Liver (tissue), 9 donors: ENCODE data around the gene JAK2. TPM values are rescaled to one million over a fixed set of nuclear protein-coding genes. Genes with fewer than 3 reads are reported as not detected.

Experiments
- DNase-seq: peaks from one replicate; pipeline ENCODE4 v3.0.0-alpha.2; 2017; ENCODE audit warnings: low spot score
- H3K27ac ChIP-seq, 2 donors: one replicate each; pipeline ENCODE4 v1.7.0; 2013; ENCODE audit warnings: inconsistent platforms in 2 of 2, low read length in 2 of 2, control low read depth in 1 of 2, low read depth in 1 of 2, mild to moderate bottlenecking in 1 of 2
- H3K27me3 ChIP-seq, 4 donors: one replicate each; pipeline versions ENCODE4 v1.6.1 to v1.7.0; 2013; ENCODE audit warnings: low read length in 3 of 4, inconsistent platforms in 1 of 4, mild to moderate bottlenecking in 1 of 4, moderate library complexity in 1 of 4; ENCODE audit not compliant: control insufficient read depth in 4 of 4, insufficient read depth in 4 of 4
- H3K36me3 ChIP-seq, 4 donors: one replicate each; pipeline versions ENCODE4 v1.6.1 to v1.7.0; 2013; ENCODE audit warnings: low read length in 3 of 4, mild to moderate bottlenecking in 3 of 4, low read depth in 1 of 4, moderate library complexity in 1 of 4; ENCODE audit not compliant: control insufficient read depth in 4 of 4, insufficient read depth in 3 of 4
- H3K4me1 ChIP-seq, 4 donors: one replicate each; pipeline versions ENCODE4 v1.6.1 to v1.7.0; 2013; ENCODE audit warnings: low read length in 3 of 4, mild to moderate bottlenecking in 3 of 4, moderate library complexity in 1 of 4; ENCODE audit not compliant: control insufficient read depth in 4 of 4, insufficient read depth in 4 of 4
- H3K4me3 ChIP-seq, 3 donors: one replicate each; pipeline versions ENCODE4 v1.6.1 to v1.7.0; 2013; ENCODE audit warnings: low read length in 3 of 3, control low read depth in 1 of 3, low read depth in 1 of 3, mild to moderate bottlenecking in 1 of 3
- H3K9ac ChIP-seq, 2 donors: one replicate each; pipeline ENCODE4 v1.7.0; 2013; ENCODE audit warnings: low read length in 2 of 2, mild to moderate bottlenecking in 2 of 2, moderate library complexity in 2 of 2, control low read depth in 1 of 2, low read depth in 1 of 2
- H3K9me3 ChIP-seq, 4 donors: one replicate each; pipeline versions ENCODE4 v1.6.1 to v1.7.0; 2013; ENCODE audit warnings: low read length in 3 of 4; ENCODE audit not compliant: control insufficient read depth in 4 of 4
- CTCF ChIP-seq: fragments of 150-350 bp; IDR thresholded peaks from 2 replicates; pipeline ENCODE4 v1.5.1; 2017; ENCODE audit warnings: improper control_type of control experiment, low read depth, low read length; ENCODE audit not compliant: missing input control
- EGR1 ChIP-seq, 2 donors: IDR thresholded peaks; 2 replicates each; pipeline ENCODE4 v1.6.1; 2016 to 2018; ENCODE audit warnings: antibody characterized with exemption in 2 of 2, low read depth in 2 of 2
- FOXA1 ChIP-seq: IDR thresholded peaks from 2 replicates; pipeline ENCODE4 v1.6.1; 2016; ENCODE audit warnings: antibody characterized with exemption
- HNF4A ChIP-seq, 2 donors: conservative IDR thresholded peaks; 2 replicates each; pipeline ENCODE4 v1.6.1; 2016; ENCODE audit warnings: antibody characterized with exemption in 2 of 2, mild to moderate bottlenecking in 2 of 2
- HNF4G ChIP-seq: IDR thresholded peaks from 2 replicates; pipeline ENCODE4 v1.6.1; 2016; ENCODE audit warnings: antibody characterized with exemption
- JUND ChIP-seq, 2 donors: IDR thresholded peaks; 2 replicates each; pipeline ENCODE4 v1.6.1; 2016; ENCODE audit warnings: antibody characterized with exemption in 2 of 2
- MAX ChIP-seq: IDR thresholded peaks from 2 replicates; pipeline ENCODE4 v1.6.1; 2016; ENCODE audit warnings: antibody characterized with exemption
- NR2F2 ChIP-seq: IDR thresholded peaks from 2 replicates; pipeline ENCODE4 v1.6.1; 2016; ENCODE audit warnings: antibody characterized with exemption
- RXRA ChIP-seq, 2 donors: IDR thresholded peaks; 2 replicates each; pipeline ENCODE4 v1.6.1; 2017 to 2018; ENCODE audit warnings: antibody characterized with exemption in 2 of 2, mild to moderate bottlenecking in 1 of 2
- YY1 ChIP-seq: IDR thresholded peaks from 2 replicates; pipeline ENCODE4 v1.6.1; 2016; ENCODE audit warnings: antibody characterized with exemption, mild to moderate bottlenecking
- WGBS: extraction: QIAGEN DNeasy Blood & Tissue Kit; methylation state at CpG from one replicate; pipeline ENCODE4 v1.1.7; 2013; 5-methylcytosine and 5-hydroxymethylcytosine counted together
- polyA plus RNA-seq, 2 donors: library from polyadenylated mRNA; stranded (reverse) in 1 of 2; unstranded in 1 of 2; fragments of 200-250 nt in 1 of 2; fragments of >200 nt in 1 of 2; fragmentation: Nextera tagmentation in 1 of 2; extraction: Ambion mirVana in 1 of 2; gene quantifications; one replicate each; pipeline versions ENCODE4 v1.2.1 to v1.2.3, GENCODE V29; 2013 to 2015
- total RNA-seq, 2 donors: library from RNA; depleted of rRNA; stranded (reverse); fragments of >200 nt; gene quantifications; one replicate each; pipeline ENCODE4 v1.2.3, GENCODE V29; 2014
- TF ChIP-seq, protein P1 (sequence below): IDR thresholded peaks from 2 replicates; pipeline ENCODE4 v1.6.1; 2016; ENCODE audit warnings: antibody characterized with exemption, mild to moderate bottlenecking
- donor health status: healthy.
- donor health status: healthy.
- donor health status: healthy.
- donor health status: healthy.
- donor health status: healthy.

Gene JAK2
- total and polyA plus RNA-seq, 4 donors: 1.5 to 21.5 (median 5.1) TPM

DNA sequence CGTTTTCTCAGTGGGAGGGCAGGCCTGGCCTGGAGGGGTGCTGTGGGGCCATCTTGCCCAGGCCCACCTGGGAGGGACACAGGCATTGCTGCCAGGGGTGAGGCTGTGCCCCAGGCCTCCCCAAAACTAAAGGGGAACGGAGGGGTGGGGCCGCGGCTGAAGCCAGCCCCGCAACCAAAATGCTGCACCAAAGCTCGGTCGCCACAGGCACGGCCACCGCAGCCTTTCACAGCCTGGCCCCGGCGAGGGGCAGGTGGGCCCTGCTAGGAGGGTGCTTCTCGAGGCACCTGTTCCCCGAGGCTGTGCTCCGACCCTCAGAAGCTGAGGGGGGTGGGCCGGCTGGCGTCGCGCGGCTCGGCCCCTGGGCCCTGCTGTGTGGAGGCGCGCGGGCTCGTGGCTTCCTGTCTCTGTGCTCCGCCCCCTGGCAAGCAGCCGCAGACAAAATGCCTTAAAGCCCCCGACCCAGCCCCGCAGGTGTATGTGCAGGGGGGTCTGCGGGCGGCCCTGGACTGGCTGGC lies 57.6 kb downstream of the JAK2 start:
- peaks cover 3 to 21% (median 9%) of the 10 kb centered on the region in 4 donors for H3K36me3 ChIP-seq
- no peak for DNase-seq
- WGBS: 79% methylated on average over 30 of the region's 30 CpGs

DNA sequence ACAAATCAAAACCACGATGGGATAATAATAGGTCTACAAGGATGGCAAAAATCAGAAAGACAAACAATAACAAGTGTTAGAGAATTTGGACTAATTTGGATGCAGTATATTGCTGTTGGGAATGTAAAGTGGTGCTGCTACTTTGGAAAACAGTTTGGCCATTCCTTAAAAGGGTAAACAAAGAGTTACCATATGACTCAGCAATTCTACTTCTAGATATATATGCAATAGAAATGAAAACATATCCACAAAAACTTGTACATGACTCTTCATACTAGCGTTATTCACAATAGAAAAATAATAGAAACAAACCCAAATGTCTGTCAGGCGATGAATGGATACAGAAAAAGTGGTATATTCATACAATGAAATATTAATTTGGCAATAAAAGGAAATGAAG lies 58.3 kb downstream of the JAK2 start:
- H3K4me3 ChIP-seq: no peak overlapping the region
- H3K4me1 ChIP-seq: no peaks in the 10 kb centered on the region
- TF ChIP-seq CTCF (no peak), EGR1 (IDR thresholded peaks at IDR 0.05; ENCODE audit: low read depth in 2 of 2) (no peak), MAX (no peak), RXRA (IDR thresholded peaks at IDR 0.05) (no peak), HNF4G (no peak), JUND (IDR thresholded peaks at IDR 0.05) (no peak), HNF4A (conservative IDR thresholded peaks at IDR 0.05) (no peak), NR2F2 (no peak)
- peaks cover 0 to 7% (median 2%) of the 10 kb centered on the region in 4 donors for H3K9me3 ChIP-seq
- 94% methylated on average over 3 of the region's 3 CpGs for WGBS
- H3K27me3 ChIP-seq: no peaks in the 10 kb centered on the region
- H3K27ac ChIP-seq: no peak overlapping the region
- peaks cover 3 to 21% (median 9%) of the 10 kb centered on the region in 4 donors for H3K36me3 ChIP-seq
- no peak overlapping the region for H3K9ac ChIP-seq
- no peak for DNase-seq

More for the DNA sequence above, 57.6 kb downstream of the JAK2 start:
- no peak overlapping the region for H3K27ac ChIP-seq
- TF ChIP-seq, protein P1, sequence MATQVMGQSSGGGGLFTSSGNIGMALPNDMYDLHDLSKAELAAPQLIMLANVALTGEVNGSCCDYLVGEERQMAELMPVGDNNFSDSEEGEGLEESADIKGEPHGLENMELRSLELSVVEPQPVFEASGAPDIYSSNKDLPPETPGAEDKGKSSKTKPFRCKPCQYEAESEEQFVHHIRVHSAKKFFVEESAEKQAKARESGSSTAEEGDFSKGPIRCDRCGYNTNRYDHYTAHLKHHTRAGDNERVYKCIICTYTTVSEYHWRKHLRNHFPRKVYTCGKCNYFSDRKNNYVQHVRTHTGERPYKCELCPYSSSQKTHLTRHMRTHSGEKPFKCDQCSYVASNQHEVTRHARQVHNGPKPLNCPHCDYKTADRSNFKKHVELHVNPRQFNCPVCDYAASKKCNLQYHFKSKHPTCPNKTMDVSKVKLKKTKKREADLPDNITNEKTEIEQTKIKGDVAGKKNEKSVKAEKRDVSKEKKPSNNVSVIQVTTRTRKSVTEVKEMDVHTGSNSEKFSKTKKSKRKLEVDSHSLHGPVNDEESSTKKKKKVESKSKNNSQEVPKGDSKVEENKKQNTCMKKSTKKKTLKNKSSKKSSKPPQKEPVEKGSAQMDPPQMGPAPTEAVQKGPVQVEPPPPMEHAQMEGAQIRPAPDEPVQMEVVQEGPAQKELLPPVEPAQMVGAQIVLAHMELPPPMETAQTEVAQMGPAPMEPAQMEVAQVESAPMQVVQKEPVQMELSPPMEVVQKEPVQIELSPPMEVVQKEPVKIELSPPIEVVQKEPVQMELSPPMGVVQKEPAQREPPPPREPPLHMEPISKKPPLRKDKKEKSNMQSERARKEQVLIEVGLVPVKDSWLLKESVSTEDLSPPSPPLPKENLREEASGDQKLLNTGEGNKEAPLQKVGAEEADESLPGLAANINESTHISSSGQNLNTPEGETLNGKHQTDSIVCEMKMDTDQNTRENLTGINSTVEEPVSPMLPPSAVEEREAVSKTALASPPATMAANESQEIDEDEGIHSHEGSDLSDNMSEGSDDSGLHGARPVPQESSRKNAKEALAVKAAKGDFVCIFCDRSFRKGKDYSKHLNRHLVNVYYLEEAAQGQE: no peak
- TF ChIP-seq MAX (no peak), HNF4G (no peak), NR2F2 (no peak)
- no peaks in the 10 kb centered on the region for H3K27me3 ChIP-seq
- no peak overlapping the region for H3K4me3 ChIP-seq
- H3K9me3 ChIP-seq: peaks cover 0 to 7% (median 2%) of the 10 kb centered on the region in 4 donors
- no peak overlapping the region for H3K9ac ChIP-seq
- no peaks in the 10 kb centered on the region for H3K4me1 ChIP-seq

GRCh38 chr9:5044160-5044559 lies 59.1 kb downstream of the JAK2 start:
- DNase-seq: no peak
- no peaks in the 10 kb centered on the region for H3K4me1 ChIP-seq
- peaks cover 0 to 7% (median 2%) of the 10 kb centered on the region in 4 donors for H3K9me3 ChIP-seq
- no peak overlapping the region for H3K27ac ChIP-seq
- H3K36me3 ChIP-seq: peaks cover 3 to 19% (median 9%) of the 10 kb centered on the region in 4 donors
- H3K9ac ChIP-seq: no peak overlapping the region
- WGBS: 92% methylated on average over 4 of the region's 4 CpGs
- H3K27me3 ChIP-seq: no peaks in the 10 kb centered on the region
- no peak overlapping the region for H3K4me3 ChIP-seq
- TF ChIP-seq HNF4A (conservative IDR thresholded peaks at IDR 0.05): no peak
- TF ChIP-seq MAX: no peak
- no peak for TF ChIP-seq YY1
- TF ChIP-seq FOXA1: no peak
- no peak for TF ChIP-seq EGR1 (IDR thresholded peaks at IDR 0.05; ENCODE audit: low read depth in 2 of 2)
- TF ChIP-seq, protein P1: no peak
- TF ChIP-seq CTCF: no peak
